GM12878 (cell line): ENCODE data around the gene SCP2. TPM values are rescaled to one million over a fixed set of nuclear protein-coding genes. Genes with fewer than 3 reads are reported as not detected.

ENCODE experiments used
- ATAC-seq: fragments of 200-7000 bp; cut with Tn5 transposase; 3 replicates; pipeline ENCODE4 v1.9.1; 2020; ENCODE audit warnings: mild to moderate bottlenecking, moderate library complexity
- BruUV-seq: library from RNA; stranded (reverse); fragments of 400-500 nt; replicated peaks from 2 replicates; lab custom pipeline; 2021; lab: Mats Ljungman, UMichigan
- CTCF ChIA-PET: fragments of 300-600 bp; sonication (Branson Sonifier 250); formaldehyde crosslinking; extraction: SDS; loops from one replicate; lab custom pipeline; 2021; ENCODE audit warnings: inconsistent platforms; lab: Yijun Ruan, JAX
- POLR2A ChIA-PET: fragments of 350-600 bp; formaldehyde crosslinking; extraction: SDS; loops from one replicate; lab custom pipeline; 2021; ENCODE audit warnings: inconsistent platforms; lab: Charles Lee
- RAD21 ChIA-PET: fragments of 300-600 bp; sonication (Branson Sonifier 250); formaldehyde crosslinking; loops from one replicate; lab custom pipeline; 2023; ENCODE audit warnings: antibody characterized with exemption; ENCODE audit not compliant: unreplicated experiment; lab: Charles Lee
- SMC1A ChIA-PET: fragments of 300-600 bp; sonication (Branson Sonifier 250); formaldehyde crosslinking; loops from one replicate; lab custom pipeline; 2023; ENCODE audit not compliant: unreplicated experiment, uncharacterized antibody; lab: Charles Lee
- DNase-seq: peaks from one replicate; pipeline ENCODE4 v3.0.0-alpha.2; 2011; ENCODE audit warnings: low read depth, low spot score
- FAIRE-seq: peaks from 3 replicates; lab custom pipeline; 2011; peaks lifted over from hg19 to GRCh38; lab: Jason Lieb, UNC
- H2AFZ ChIP-seq: 2 replicates; pipeline ENCODE4 v1.6.0; 2011; ENCODE audit warnings: low read depth, low read length, control low read depth; ENCODE audit not compliant: control insufficient read depth
- H3K27ac ChIP-seq: 2 replicates; pipeline ENCODE4 v1.5.1; 2011; ENCODE audit warnings: control low read depth; ENCODE audit not compliant: control insufficient read depth, insufficient read depth
- H3K27me3 ChIP-seq, 2 experiments: replicated peaks in 1 of 2; 2 replicates each; pipeline versions ENCODE4 v1.6.0 to v1.6.1; 2011; ENCODE audit warnings: low read length in 1 of 2; ENCODE audit not compliant: control insufficient read depth in 2 of 2, insufficient read depth in 2 of 2
- H3K36me3 ChIP-seq, 2 experiments: 2 replicates each; pipeline ENCODE4 v1.5.1; 2011; ENCODE audit warnings: low read length in 1 of 2; ENCODE audit not compliant: control insufficient read depth in 2 of 2, insufficient read depth in 2 of 2
- H3K4me1 ChIP-seq: 2 replicates; pipeline ENCODE4 v1.6.1; 2011; ENCODE audit warnings: mild to moderate bottlenecking, low read length, moderate library complexity, mixed read lengths; ENCODE audit not compliant: control insufficient read depth, insufficient read depth
- H3K4me2 ChIP-seq: 2 replicates; pipeline ENCODE4 v1.6.0; 2011; ENCODE audit warnings: control low read depth; ENCODE audit not compliant: control insufficient read depth, insufficient read depth
- H3K4me3 ChIP-seq: fragments of 200-600 bp; sonication (generic); 2 replicates; pipeline ENCODE4 v1.5.1; 2016
- H3K79me2 ChIP-seq: 2 replicates; pipeline ENCODE4 v1.6.0; 2011; ENCODE audit warnings: low read length; ENCODE audit not compliant: control insufficient read depth, insufficient read depth
- H3K9ac ChIP-seq: 2 replicates; pipeline ENCODE4 v1.8.0; 2011; ENCODE audit warnings: low read length, control low read depth, mixed read lengths; ENCODE audit not compliant: control insufficient read depth, insufficient read depth
- H3K9me3 ChIP-seq: replicated peaks from 3 replicates; pipeline ENCODE4 v1.5.1; 2011; ENCODE audit warnings: mild to moderate bottlenecking, low read length; ENCODE audit not compliant: control insufficient read depth, insufficient read depth
- H4K20me1 ChIP-seq: 2 replicates; pipeline ENCODE4 v1.6.0; 2011; ENCODE audit not compliant: control insufficient read depth, insufficient read depth
- BCL3 ChIP-seq: IDR thresholded peaks from 2 replicates; pipeline ENCODE4 v1.6.1; 2011; ENCODE audit warnings: borderline replicate concordance, low read depth, mild to moderate bottlenecking, moderate library complexity, low read length; ENCODE audit not compliant: insufficient read depth, poor library complexity, severe bottlenecking
- HDAC2 ChIP-seq: fragments of 200-600 bp; sonication (generic); IDR thresholded peaks from 2 replicates; pipeline ENCODE4 v1.6.1; 2017
- MEF2A ChIP-seq: IDR thresholded peaks from 2 replicates; pipeline ENCODE4 v1.6.1; 2011; ENCODE audit warnings: low read depth, mild to moderate bottlenecking, low read length, moderate library complexity; ENCODE audit not compliant: insufficient read depth
- MEF2B ChIP-seq: fragments of 450-650 bp; IDR thresholded peaks from 2 replicates; pipeline ENCODE4 v1.6.1; 2018; ENCODE audit warnings: mild to moderate bottlenecking, moderate library complexity; ENCODE audit not compliant: partially characterized antibody, poor library complexity, severe bottlenecking
- SMARCA5 ChIP-seq: fragments of 450-650 bp; IDR thresholded peaks from 2 replicates; pipeline ENCODE4 v1.6.1; 2017; ENCODE audit warnings: mild to moderate bottlenecking
- SUPT20H ChIP-seq: IDR thresholded peaks from 2 replicates; pipeline ENCODE4 v1.6.1; 2011; ENCODE audit warnings: low read depth, mild to moderate bottlenecking, low read length, moderate library complexity, borderline replicate concordance; ENCODE audit not compliant: control insufficient read depth
- WGBS: methylation state at CpG from one replicate; pipeline ENCODE4 v1.1.6; 2016; ENCODE audit warnings: low lambda C conversion rate; ENCODE audit not compliant: insufficient replicate concordance, insufficient coverage; ENCODE audit errors: missing lambda C conversion rate; 5-methylcytosine and 5-hydroxymethylcytosine counted together
- in situ Hi-C: fragments of 300-500 bp; cut with MboI; formaldehyde crosslinking; loops from 9 replicates; pipeline ENCODE4 v1.14.3; 2018; ENCODE audit warnings: mixed read lengths
- intact Hi-C: fragments of 100-400 bp; cut with micrococcal nuclease; formaldehyde crosslinking; loops from one replicate; pipeline ENCODE4 v1.14.2; 2022; ENCODE audit not compliant: unreplicated experiment
- polyA plus RNA-seq, 11 experiments: library from polyadenylated mRNA; depleted of rRNA in 4 of 11; unstranded in 6 of 11; stranded (reverse) in 5 of 11; fragments of >200 nt; fragmentation: Nextera tagmentation in 4 of 11; fragmentation: Illumina TruSeq in 1 of 11; extraction: Ambion mirVana in 4 of 11; extraction: Trizol in 1 of 11; gene quantifications; 1 replicate in 1 of 11; 2 replicates in 10 of 11; pipeline versions ENCODE4 v1.2.1 to v1.2.3, GENCODE V29; 2011 to 2016; ENCODE audit warnings: inconsistent platforms in 2 of 11, missing spikeins in 2 of 11, low read depth in 1 of 11
- total RNA-seq, 4 experiments: library from RNA; depleted of rRNA in 3 of 4; stranded (reverse); fragments of >200 nt in 3 of 4; fragmentation: Illumina TruSeq in 1 of 4; extraction: Trizol in 1 of 4; gene quantifications; 2 replicates each; pipeline versions ENCODE4 v1.2.1 to v1.2.3, GENCODE V29; 2013 to 2021

Gene SCP2
- total and polyA plus RNA-seq, 10 of the 15 experiments (the other 5 are each of a cell fraction or from before 2014, with no cell fraction given), result 74.3 to 327 (median 127) TPM

- Histone ChIP-seq H2AFZ (no peak overlapping the region), H3K27me3 (no peaks in the 10 kb centered on the region), H3K4me2 (no peak overlapping the region; the same call in 1 of the 2 replicates), H4K20me1 (no peaks in the 10 kb centered on the region), H3K9me3 (no peaks in the 10 kb centered on the region), H3K79me2 (no peaks in the 10 kb centered on the region), H3K27ac (no peak overlapping the region), H3K4me3 (no peak overlapping the region), H3K36me3 (no peaks in the 10 kb centered on the region), H3K9ac (no peak overlapping the region), H3K4me1 (no peaks in the 10 kb centered on the region)
- WGBS, result 91% methylated on average over 10 of the region's 10 CpGs
- intact Hi-C loops (loop anchor here (2.0 to 5.0 kb wide), 2 partner anchors 77 to 218 kb away; partner anchors contain the start of gene ZYG11A), in situ Hi-C loops (loop anchor here (25.0 kb wide), 1 partner anchor 267 kb away; the partner anchor contains the start of gene CPT2)
- ATAC-seq (no peak), DNase-seq (no peak), FAIRE-seq (no peak)
- TF ChIP-seq SUPT20H (no peak), SMARCA5 (no peak), BCL3 (no peak), MEF2A (no peak), HDAC2 (no peak), MEF2B (no peak)
- SMC1A ChIA-PET, result interaction anchor here (1.6 kb wide), 1 partner anchor 217 kb away, joined by 3 read pairs; no protein-coding TSS in a partner anchor
- CTCF ChIA-PET, result interaction anchor here (0.5 to 1.3 kb wide), 3 partner anchors 9 to 174 kb away, joined by 3 to 4 read pairs (median 3); no protein-coding TSS in a partner anchor
- POLR2A ChIA-PET, result no interaction called here
- TSS peak; percentile 50 for BruUV-seq
- RAD21 ChIA-PET, result no interaction called here
Measured at GRCh38 chr1:52919723-52920483, 7.2 kb upstream of the SCP2 start.
